ENCODE measurements around the gene ATG7. TPM values are rescaled to one million over a fixed set of nuclear protein-coding genes. Genes with fewer than 3 reads are reported as not detected.
A peak's percentile ranks its signal among the peaks of the same experiment; 100 is the strongest.

The ATG7 gene
- total and polyA plus RNA-seq, 12 donors = 9.1 to 118 (median 40.0) TPM

- Histone ChIP-seq H3K27ac (peak overlapping the region in 2 of 5 donors; percentile 6 to 49), H3K4me3 (no peak overlapping the region), H3K9me3 (replicated peaks in 1 of 3) (no peaks in the 10 kb centered on the region), H3K4me1 (replicated peaks in 1 of 2) (peaks cover 17 to 35% of the 10 kb centered on the region in 2 donors), H3K36me3 (replicated peaks in 1 of 2) (no peaks in the 10 kb centered on the region), H3K27me3 (no peaks in the 10 kb centered on the region)
- intact Hi-C loops (cut with DNase I) = no loop called here
- TF ChIP-seq, protein P1, sequence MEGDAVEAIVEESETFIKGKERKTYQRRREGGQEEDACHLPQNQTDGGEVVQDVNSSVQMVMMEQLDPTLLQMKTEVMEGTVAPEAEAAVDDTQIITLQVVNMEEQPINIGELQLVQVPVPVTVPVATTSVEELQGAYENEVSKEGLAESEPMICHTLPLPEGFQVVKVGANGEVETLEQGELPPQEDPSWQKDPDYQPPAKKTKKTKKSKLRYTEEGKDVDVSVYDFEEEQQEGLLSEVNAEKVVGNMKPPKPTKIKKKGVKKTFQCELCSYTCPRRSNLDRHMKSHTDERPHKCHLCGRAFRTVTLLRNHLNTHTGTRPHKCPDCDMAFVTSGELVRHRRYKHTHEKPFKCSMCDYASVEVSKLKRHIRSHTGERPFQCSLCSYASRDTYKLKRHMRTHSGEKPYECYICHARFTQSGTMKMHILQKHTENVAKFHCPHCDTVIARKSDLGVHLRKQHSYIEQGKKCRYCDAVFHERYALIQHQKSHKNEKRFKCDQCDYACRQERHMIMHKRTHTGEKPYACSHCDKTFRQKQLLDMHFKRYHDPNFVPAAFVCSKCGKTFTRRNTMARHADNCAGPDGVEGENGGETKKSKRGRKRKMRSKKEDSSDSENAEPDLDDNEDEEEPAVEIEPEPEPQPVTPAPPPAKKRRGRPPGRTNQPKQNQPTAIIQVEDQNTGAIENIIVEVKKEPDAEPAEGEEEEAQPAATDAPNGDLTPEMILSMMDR (IDR thresholded peaks at IDR 0.05) = no peak
- no peak for TF ChIP-seq POLR2A (IDR thresholded peaks at IDR 0.05)
- peak in 1 of 7 donors; percentile 14 for DNase-seq
- WGBS, 4 donors = 81 to 97% (median 90%) methylated on average over 3 of the region's 3 CpGs
These were observed 241.6 kb downstream of the ATG7 start for GRCh38 chr3:11513817-11514135.

DNA sequence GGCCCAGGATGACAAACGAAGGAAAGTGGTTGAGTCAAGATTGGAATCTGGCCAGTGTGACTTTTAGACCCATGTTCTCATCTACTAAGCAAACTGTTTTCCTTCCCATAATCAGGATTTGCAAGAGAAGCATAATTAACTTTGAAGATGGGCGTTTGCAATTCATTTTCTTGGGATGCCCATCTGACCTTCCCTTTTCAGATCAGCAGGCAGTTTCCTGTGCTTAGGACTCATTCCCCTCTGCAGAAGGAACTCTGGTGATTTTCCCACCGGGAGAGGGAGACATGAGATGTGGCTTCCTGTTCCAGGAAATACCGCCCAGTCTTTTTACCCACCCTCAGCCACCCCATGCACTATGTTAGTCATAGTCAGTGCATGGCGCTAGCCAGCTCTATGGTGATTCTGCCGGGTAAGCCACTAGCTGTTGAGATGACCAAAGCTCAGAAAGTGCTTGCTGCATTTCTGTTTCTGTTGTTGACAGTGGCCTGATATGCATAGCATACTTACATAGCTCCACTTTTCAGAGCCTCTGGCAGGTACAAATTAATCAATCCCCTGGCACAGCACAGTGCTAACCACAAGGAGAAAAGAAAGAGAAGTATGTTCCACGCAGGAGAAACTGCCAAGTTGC is 242.1 kb downstream of the ATG7 start:
- Histone ChIP-seq H3K27me3 (no peaks in the 10 kb centered on the region), H3K36me3 (replicated peaks in 1 of 2) (no peaks in the 10 kb centered on the region), H3K4me3 (no peak overlapping the region), H3K4me1 (replicated peaks in 1 of 2) (peaks cover 12 to 29% of the 10 kb centered on the region in 2 donors), H3K9me3 (replicated peaks in 1 of 3) (no peaks in the 10 kb centered on the region), H3K27ac (peak overlapping the region in 2 of 5 donors; percentile 6 to 23)
- peak in 6 of 7 donors; percentile 30 to 70 (median 56) for DNase-seq
- TF ChIP-seq, protein P1 (IDR thresholded peaks at IDR 0.05) = no peak
- no peak for TF ChIP-seq POLR2A (IDR thresholded peaks at IDR 0.05)
- WGBS, 4 donors = 40 to 52% (median 49%) methylated on average over 7 of the region's 7 CpGs
- intact Hi-C loops (cut with DNase I) = no loop called here

DNA sequence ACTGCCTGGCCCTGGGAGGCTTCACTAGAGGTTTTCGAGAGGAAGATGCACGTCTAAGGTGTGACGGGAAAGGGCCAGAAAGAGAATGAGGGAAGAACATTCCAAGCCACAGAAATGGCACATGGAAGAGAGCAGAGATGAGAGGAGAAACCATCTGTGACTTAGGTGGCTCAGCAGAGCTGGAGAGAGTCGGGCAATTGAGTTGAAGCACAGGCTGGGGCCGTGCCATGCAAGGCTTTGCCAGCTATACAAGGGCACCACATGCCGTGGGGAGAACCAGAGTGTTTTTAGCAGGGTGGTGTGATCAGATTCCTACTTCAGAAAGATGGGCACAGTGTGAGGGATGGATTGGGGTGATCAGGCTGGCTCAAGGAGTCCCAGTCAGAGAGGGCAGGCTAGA is 245.4 kb downstream of the ATG7 start:
- intact Hi-C loops (cut with DNase I) = no loop called here
- peak in 2 of 7 donors; percentile 12 to 39 for DNase-seq
- Histone ChIP-seq H3K36me3 (replicated peaks in 1 of 2) (no peaks in the 10 kb centered on the region), H3K27me3 (no peaks in the 10 kb centered on the region), H3K27ac (no peak overlapping the region), H3K4me1 (replicated peaks in 1 of 2) (peaks cover 0 to 25% of the 10 kb centered on the region in 2 donors), H3K4me3 (no peak overlapping the region), H3K9me3 (replicated peaks in 1 of 3) (no peaks in the 10 kb centered on the region)
- TF ChIP-seq, protein P1 (IDR thresholded peaks at IDR 0.05) = no peak
- no peak for TF ChIP-seq POLR2A (IDR thresholded peaks at IDR 0.05)
- WGBS, 4 donors = 92 to 94% (median 93%) methylated on average over 6 of the region's 6 CpGs

GRCh38 chr3:11521167-11521566 is 249.0 kb downstream of the ATG7 start:
- Histone ChIP-seq H3K4me3 (no peak overlapping the region), H3K27me3 (no peaks in the 10 kb centered on the region), H3K36me3 (replicated peaks in 1 of 2) (no peaks in the 10 kb centered on the region), H3K4me1 (replicated peaks in 1 of 2) (peaks cover 0 to 10% of the 10 kb centered on the region in 2 donors), H3K27ac (no peak overlapping the region), H3K9me3 (replicated peaks in 1 of 3) (no peaks in the 10 kb centered on the region)
- TF ChIP-seq POLR2A (IDR thresholded peaks at IDR 0.05) = no peak
- TF ChIP-seq, protein P1 (IDR thresholded peaks at IDR 0.05) = no peak
- DNase-seq = peak in 2 of 7 donors; percentile 16 to 38
- intact Hi-C loops (cut with DNase I) = no loop called here
- 95 to 98% (median 97%) methylated on average over 8 of the region's 8 CpGs for WGBS, 4 donors
